T-cell (primary cell): ENCODE data around the gene SLC38A11. TPM values are rescaled to one million over a fixed set of nuclear protein-coding genes. Genes with fewer than 3 reads are reported as not detected.
"Not testable (repeated sequence)": the region's sequence is repeated elsewhere in the genome, so short reads cannot be mapped to it uniquely, and the experiment has no call there.

ENCODE experiments used
- ATAC-seq, 4 experiments: fragments of 200-7000 bp in 3 of 4; fragments of 150-1000 bp in 1 of 4; cut with Tn5 transposase; replicated peaks in 1 of 4; 1 replicate in 3 of 4; 2 replicates in 1 of 4; pipeline ENCODE4 v1.10.0; 2021; ENCODE audit warnings: moderate library complexity in 3 of 4, mild to moderate bottlenecking in 2 of 4, moderate number of reproducible peaks in 1 of 4
- CTCF ChIA-PET, 2 donors: fragments of 300-600 bp; sonication (Branson Sonifier 250); formaldehyde crosslinking; loops; one replicate each; lab custom pipeline; 2022; ENCODE audit warnings: antibody characterized with exemption in 2 of 2; lab: Charles Lee
- POLR2A ChIA-PET, 2 donors: fragments of 300-600 bp; sonication (Branson Sonifier 250); formaldehyde crosslinking; loops; one replicate each; lab custom pipeline; 2022; ENCODE audit warnings: antibody characterized with exemption in 2 of 2; lab: Charles Lee
- DNase-seq, 35 experiments: peaks; one replicate each; pipeline versions ENCODE4 v3.0.0 to v3.0.0-alpha.2; 2013 to 2023
- H3K27ac ChIP-seq: one replicate; pipeline ENCODE4 v1.5.1; 2013; ENCODE audit warnings: low read length
- H3K27me3 ChIP-seq, 2 experiments: replicated peaks in 1 of 2; 1 replicate in 1 of 2; 2 replicates in 1 of 2; pipeline versions ENCODE4 v1.6.1 to v1.7.0; 2013; ENCODE audit warnings: low read length in 1 of 2, mixed read lengths in 1 of 2; ENCODE audit not compliant: control insufficient read depth in 2 of 2, insufficient read depth in 2 of 2; ENCODE audit errors: extremely low read depth in 1 of 2
- H3K36me3 ChIP-seq, 2 donors: 1 replicate in 1 of 2; 2 replicates in 1 of 2; pipeline versions ENCODE4 v1.6.1 to v1.7.0; 2013; ENCODE audit warnings: low read length in 1 of 2; ENCODE audit not compliant: control insufficient read depth in 2 of 2, insufficient read depth in 1 of 2; ENCODE audit errors: extremely low read depth in 1 of 2
- H3K4me1 ChIP-seq, 2 experiments: 1 replicate in 1 of 2; 2 replicates in 1 of 2; pipeline versions ENCODE4 v1.6.1 to v1.7.0; 2013; ENCODE audit warnings: low read length in 2 of 2, mixed read lengths in 1 of 2; ENCODE audit not compliant: insufficient read depth in 2 of 2, control insufficient read depth in 1 of 2; ENCODE audit errors: extremely low read depth in 1 of 2
- H3K4me3 ChIP-seq, 2 donors: 1 replicate in 1 of 2; 2 replicates in 1 of 2; pipeline versions ENCODE4 v1.5.1 to v1.7.0; 2013; ENCODE audit warnings: mild to moderate bottlenecking in 2 of 2, low read length in 1 of 2, moderate library complexity in 1 of 2; ENCODE audit not compliant: control insufficient read depth in 1 of 2; ENCODE audit errors: extremely low read depth in 1 of 2
- H3K9me3 ChIP-seq: 2 replicates; pipeline ENCODE4 v1.7.0; 2013
- H3K27ac Mint-ChIP-seq, 2 donors: one replicate each; pipeline ENCODE4 v1.8.0; 2020 to 2021; ENCODE audit warnings: mild to moderate bottlenecking in 2 of 2, mixed read lengths in 2 of 2
- H3K27me3 Mint-ChIP-seq, 2 donors: one replicate each; pipeline ENCODE4 v1.8.0; 2021 to 2022; ENCODE audit warnings: mixed read lengths in 2 of 2
- H3K36me3 Mint-ChIP-seq: one replicate; pipeline ENCODE4 v1.8.0; 2021; ENCODE audit warnings: mixed read lengths
- H3K4me1 Mint-ChIP-seq, 3 donors: one replicate each; pipeline ENCODE4 v1.8.0; 2020 to 2022; ENCODE audit warnings: mixed read lengths in 3 of 3, mild to moderate bottlenecking in 1 of 3
- H3K4me3 Mint-ChIP-seq, 3 donors: one replicate each; pipeline ENCODE4 v1.8.0; 2020 to 2022; ENCODE audit warnings: mild to moderate bottlenecking in 3 of 3, mixed read lengths in 3 of 3, moderate library complexity in 3 of 3
- H3K9me3 Mint-ChIP-seq, 3 donors: one replicate each; pipeline ENCODE4 v1.8.0; 2020 to 2022; ENCODE audit warnings: mixed read lengths in 3 of 3
- WGBS: methylation state at CpG from one replicate; pipeline ENCODE4 v1.1.5; 2013; ENCODE audit warnings: missing lambda C conversion rate; ENCODE audit not compliant: insufficient coverage; 5-methylcytosine and 5-hydroxymethylcytosine counted together
- total RNA-seq, 35 experiments: library from RNA in 6 of 35; stranded (reverse) in 6 of 35; fragments of 120-200 nt in 1 of 35; gene quantifications; one replicate each; pipeline versions ENCODE4 v1.2.1 to v1.2.4 and lab custom pipeline; 2013 to 2026

The SLC38A11 gene
- total RNA-seq, 5 donors from 2014 or later (not counting 1 experiment from before 2014, with no cell fraction given): 0.38 to 0.72 TPM; not detected in 3

DNA sequence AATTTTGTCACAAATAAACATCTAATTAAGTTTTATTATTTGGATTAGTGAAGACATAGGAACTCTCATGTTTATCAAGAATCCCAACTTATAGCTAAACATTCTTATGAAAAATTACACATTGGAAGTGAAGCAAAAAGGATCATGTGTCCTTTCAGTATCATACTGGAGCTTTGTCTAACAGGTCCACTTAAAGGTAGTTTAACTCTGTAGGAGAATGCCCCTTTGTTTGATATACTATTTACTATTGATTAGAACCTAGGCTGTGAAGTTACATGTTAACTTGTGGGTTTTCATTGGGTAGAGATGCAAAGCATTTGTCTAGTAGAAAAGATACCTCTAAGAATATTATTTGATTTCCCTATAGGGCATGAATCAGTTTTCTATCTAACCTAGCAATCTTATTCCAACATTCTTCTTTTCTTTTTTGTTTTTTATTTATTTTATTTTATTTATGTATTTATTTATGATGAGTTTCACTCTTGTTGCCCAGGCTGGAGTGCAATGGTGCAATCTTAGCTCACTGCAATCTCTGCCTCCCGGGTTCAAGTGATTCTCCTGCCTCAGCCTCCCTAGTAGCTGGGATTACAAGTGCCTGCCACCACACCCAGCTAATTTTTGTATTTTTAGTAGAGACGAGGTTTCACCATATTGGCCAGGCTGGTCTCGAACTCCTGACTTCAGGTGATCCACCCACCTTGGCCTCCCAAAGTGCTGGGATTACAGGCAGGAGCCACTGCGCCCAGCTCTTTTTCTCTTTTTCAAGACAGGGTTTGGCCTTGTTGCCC lies 95.2 kb downstream of the SLC38A11 start:
- H3K27ac Mint-ChIP-seq, H3K36me3 ChIP-seq, H3K4me3 Mint-ChIP-seq, H3K9me3 ChIP-seq, H3K27me3 Mint-ChIP-seq, H3K27ac ChIP-seq, H3K27me3 ChIP-seq, H3K4me3 ChIP-seq, H3K4me1 Mint-ChIP-seq, H3K9me3 Mint-ChIP-seq, H3K36me3 Mint-ChIP-seq, DNase-seq, POLR2A ChIA-PET, H3K4me1 ChIP-seq, ATAC-seq: not testable (repeated sequence)
- WGBS: 88% methylated on average over 2 of the region's 4 CpGs
- CTCF ChIA-PET: interaction anchor here in 1 of 2 donors (0.7 kb wide), 1 partner anchor 134 kb away, joined by 3 read pairs; no protein-coding TSS in a partner anchor

DNA sequence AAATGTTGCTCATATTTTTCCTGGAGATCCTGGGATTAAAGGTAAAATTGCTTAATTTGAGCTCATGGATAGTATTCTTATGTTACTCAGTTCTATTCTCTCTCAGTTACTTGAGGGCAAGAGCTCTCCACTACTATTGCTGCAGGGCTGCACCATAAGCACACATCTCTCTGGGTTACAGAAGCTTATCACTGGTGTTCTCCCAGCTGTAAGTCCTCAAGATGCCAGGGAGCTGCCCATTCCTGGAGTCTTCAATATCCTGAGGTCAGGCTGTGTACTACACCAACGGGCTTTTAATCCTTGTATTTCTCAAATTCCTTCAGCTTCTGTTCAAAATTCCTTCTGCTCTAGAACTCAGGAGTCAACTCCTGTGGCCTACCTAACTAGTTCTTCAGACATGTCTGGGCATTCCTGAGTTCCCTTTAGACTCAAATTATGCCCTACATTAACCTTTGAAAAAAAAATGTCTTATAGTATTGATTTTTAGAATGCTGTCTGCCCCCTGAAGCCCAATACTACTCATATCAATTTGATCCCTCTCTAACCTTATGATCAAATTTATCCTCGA lies 96.0 kb downstream of the SLC38A11 start:
- Mint-ChIP-seq H3K4me3 (no peak overlapping the region), H3K36me3 (no peaks in the 10 kb centered on the region), H3K9me3 (peaks cover 0 to 6% (median 4%) of the 10 kb centered on the region in 3 donors), H3K27me3 (peaks cover 0 to 4% of the 10 kb centered on the region in 2 donors), H3K4me1 (no peaks in the 10 kb centered on the region), H3K27ac (no peak overlapping the region)
- no peak for ATAC-seq
- POLR2A ChIA-PET: no interaction called here
- CTCF ChIA-PET: no interaction called here
- H3K4me3 ChIP-seq: no peak overlapping the region
- no peak for DNase-seq
- H3K27me3 ChIP-seq: no peaks in the 10 kb centered on the region
- H3K27ac ChIP-seq: no peak overlapping the region
- no peaks in the 10 kb centered on the region for H3K4me1 ChIP-seq
- no peaks in the 10 kb centered on the region for H3K9me3 ChIP-seq
- WGBS: 60% methylated on average over 1 of the region's 2 CpGs
- H3K36me3 ChIP-seq: no peaks in the 10 kb centered on the region

DNA sequence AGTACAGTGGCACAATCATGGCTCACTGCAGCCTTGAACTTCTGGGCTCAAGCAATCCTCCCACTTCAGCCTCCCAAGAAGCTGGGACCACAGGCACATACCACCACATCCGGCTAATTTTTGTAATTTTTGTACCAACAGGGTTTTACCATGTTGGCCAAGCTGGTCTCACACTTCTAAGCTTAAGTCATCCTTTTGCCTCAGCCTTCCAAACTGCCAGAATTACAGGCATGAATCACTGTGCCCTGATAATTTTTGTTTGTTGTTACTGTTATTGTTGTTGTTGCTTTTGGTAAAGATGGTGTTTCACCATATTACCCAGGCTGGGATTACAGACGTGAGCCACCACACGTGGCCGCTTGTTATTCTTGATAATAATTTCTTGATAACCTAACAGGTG lies 103.2 kb downstream of the SLC38A11 start:
- no peak overlapping the region for H3K4me3 ChIP-seq
- no peaks in the 10 kb centered on the region for H3K27me3 Mint-ChIP-seq
- H3K4me1 ChIP-seq: no peaks in the 10 kb centered on the region
- H3K9me3 Mint-ChIP-seq: no peaks in the 10 kb centered on the region
- no peaks in the 10 kb centered on the region for H3K4me1 Mint-ChIP-seq
- no peaks in the 10 kb centered on the region for H3K9me3 ChIP-seq
- H3K4me3 Mint-ChIP-seq: no peak overlapping the region
- H3K27ac Mint-ChIP-seq: no peak overlapping the region
- CTCF ChIA-PET: interaction anchor here (0.6 to 0.7 kb wide), 2 partner anchors 139 to 1639 kb away, joined by 3 to 11 read pairs; no protein-coding TSS in a partner anchor
- POLR2A ChIA-PET: no interaction called here
- H3K36me3 Mint-ChIP-seq: no peaks in the 10 kb centered on the region
- no peak for DNase-seq
- no peaks in the 10 kb centered on the region for H3K27me3 ChIP-seq
- WGBS: no CpG with 5 or more reads among the region's 4 CpGs
- no peak overlapping the region for H3K27ac ChIP-seq
- ATAC-seq: no peak
- H3K36me3 ChIP-seq: no peaks in the 10 kb centered on the region

DNA sequence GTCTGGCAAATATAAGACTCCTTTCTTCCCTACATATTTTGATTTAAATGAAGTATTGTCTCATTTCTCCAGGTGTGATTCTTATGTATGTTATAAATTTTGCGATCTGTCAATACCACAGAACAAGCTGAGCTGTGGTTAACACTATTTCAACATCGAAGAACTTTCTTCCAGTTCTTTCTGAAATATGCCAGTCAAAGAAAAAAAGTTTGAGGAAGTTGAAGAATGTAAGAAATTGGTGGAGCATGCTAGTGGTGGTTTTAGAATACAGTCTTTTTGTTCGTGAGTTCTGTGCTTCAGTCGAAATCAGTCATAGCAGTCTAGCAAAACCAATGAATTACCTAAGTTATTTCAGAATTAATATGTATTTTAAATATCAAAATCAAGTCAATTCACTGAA lies 105.1 kb downstream of the SLC38A11 start:
- Mint-ChIP-seq H3K4me3 (no peak overlapping the region), H3K27ac (no peak overlapping the region), H3K9me3 (no peaks in the 10 kb centered on the region), H3K4me1 (no peaks in the 10 kb centered on the region), H3K36me3 (no peaks in the 10 kb centered on the region), H3K27me3 (peaks cover 0 to 2% of the 10 kb centered on the region in 2 donors)
- no peak for ATAC-seq
- ChIA-PET POLR2A (no interaction called here), CTCF (interaction anchor here in 1 of 2 donors (0.8 kb wide), 1 partner anchor 9 kb away, joined by 7 read pairs; the partner anchor contains the start of gene COBLL1)
- Histone ChIP-seq H3K36me3 (no peaks in the 10 kb centered on the region), H3K27ac (no peak overlapping the region), H3K4me1 (no peaks in the 10 kb centered on the region), H3K9me3 (no peaks in the 10 kb centered on the region), H3K4me3 (no peak overlapping the region), H3K27me3 (no peaks in the 10 kb centered on the region)
- WGBS: no CpG with 5 or more reads among the region's 4 CpGs
- no peak for DNase-seq

DNA sequence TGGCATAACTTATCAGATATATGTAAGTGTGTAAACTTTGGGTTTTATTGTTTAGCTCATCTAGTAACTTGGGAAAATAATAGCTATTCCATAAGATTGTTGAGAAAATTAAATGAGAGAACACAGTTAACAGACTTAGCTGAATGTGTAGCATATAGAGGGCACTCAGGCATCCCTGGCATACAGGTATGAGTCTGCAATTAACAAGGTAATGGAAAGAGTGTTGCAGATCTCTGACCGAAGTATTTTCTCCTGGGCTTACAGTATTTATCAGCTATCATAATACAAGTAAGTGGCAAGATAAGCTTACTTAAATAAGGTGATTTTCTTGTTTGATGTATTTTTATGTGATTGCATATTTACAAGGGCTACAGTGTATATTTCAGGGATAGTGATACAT lies 105.8 kb downstream of the SLC38A11 start:
- Mint-ChIP-seq H3K4me1 (no peaks in the 10 kb centered on the region), H3K27ac (no peak overlapping the region), H3K4me3 (no peak overlapping the region), H3K9me3 (no peaks in the 10 kb centered on the region), H3K36me3 (no peaks in the 10 kb centered on the region), H3K27me3 (peaks cover 5 to 6% of the 10 kb centered on the region in 2 donors)
- H3K9me3 ChIP-seq: no peaks in the 10 kb centered on the region
- H3K36me3 ChIP-seq: no peaks in the 10 kb centered on the region
- no peak overlapping the region for H3K4me3 ChIP-seq
- no peaks in the 10 kb centered on the region for H3K4me1 ChIP-seq
- H3K27me3 ChIP-seq: no peaks in the 10 kb centered on the region
- ChIA-PET POLR2A (no interaction called here), CTCF (no interaction called here)
- DNase-seq: no peak
- WGBS: no CpG with 5 or more reads among the region's 1 CpG
- no peak for ATAC-seq
- H3K27ac ChIP-seq: no peak overlapping the region

DNA sequence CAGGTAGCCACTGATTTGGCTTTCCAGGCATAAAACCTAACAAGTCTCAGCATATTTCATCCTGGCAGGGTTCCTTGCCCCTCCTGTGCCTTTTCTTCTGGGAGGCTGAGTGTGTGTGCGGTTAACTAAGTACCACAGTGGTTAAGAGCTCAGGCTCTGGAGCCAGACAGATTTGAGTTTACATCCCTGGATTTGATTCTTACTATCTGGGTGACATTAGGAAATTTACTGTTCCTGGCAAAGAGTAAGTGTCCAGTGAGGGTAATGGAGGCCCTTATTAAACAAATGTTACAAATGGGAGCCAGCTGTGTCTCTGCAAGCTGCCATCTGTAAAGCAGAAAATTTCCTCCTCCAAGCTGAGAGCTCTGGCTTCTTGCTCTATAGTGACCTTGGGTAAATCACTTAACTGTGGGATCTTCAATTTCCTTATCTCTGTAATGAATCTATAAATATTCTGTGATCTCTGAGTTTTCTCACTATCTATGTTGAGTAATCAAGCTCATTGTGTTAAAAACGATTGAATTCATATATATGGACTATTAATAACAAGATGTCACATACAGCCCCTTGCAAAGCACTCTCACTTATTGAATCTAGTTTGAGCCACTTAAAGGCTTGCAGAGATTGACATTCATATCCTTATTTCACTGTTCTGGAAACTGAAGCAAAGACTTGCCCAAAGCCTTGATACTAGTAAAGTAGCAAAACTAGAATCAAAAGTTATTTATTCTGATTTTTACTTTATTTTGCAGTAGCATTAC lies 107.2 kb downstream of the SLC38A11 start:
- H3K9me3 Mint-ChIP-seq: no peaks in the 10 kb centered on the region
- no peak overlapping the region for H3K4me3 Mint-ChIP-seq
- peaks cover 9 to 11% of the 10 kb centered on the region in 2 donors for H3K27me3 Mint-ChIP-seq
- Histone ChIP-seq H3K36me3 (no peaks in the 10 kb centered on the region), H3K4me3 (no peak overlapping the region), H3K9me3 (no peaks in the 10 kb centered on the region), H3K27me3 (no peaks in the 10 kb centered on the region), H3K27ac (no peak overlapping the region), H3K4me1 (no peaks in the 10 kb centered on the region)
- no peak overlapping the region for H3K27ac Mint-ChIP-seq
- no peaks in the 10 kb centered on the region for H3K36me3 Mint-ChIP-seq
- no peaks in the 10 kb centered on the region for H3K4me1 Mint-ChIP-seq
- ChIA-PET CTCF (no interaction called here), POLR2A (no interaction called here)
- WGBS: 100% methylated on average over 1 of the region's 2 CpGs
- no peak for ATAC-seq
- no peak for DNase-seq
